CD4-positive, alpha-beta memory T cell (primary cell): ENCODE data around the gene TUBGCP2. TPM values are rescaled to one million over a fixed set of nuclear protein-coding genes. Genes with fewer than 3 reads are reported as not detected.
"Not testable (repeated sequence)": the region's sequence is repeated elsewhere in the genome, so short reads cannot be mapped to it uniquely, and the experiment has no call there.

Experiments used
- CTCF ChIA-PET: fragments of 350-600 bp; sonication (Branson Sonifier 250); formaldehyde crosslinking; loops from one replicate; lab custom pipeline; 2021; ENCODE audit warnings: inconsistent platforms; ENCODE audit not compliant: partially characterized antibody; lab: Charles Lee
- POLR2A ChIA-PET: fragments of 350-600 bp; sonication (Branson Sonifier 250); formaldehyde crosslinking; loops from one replicate; lab custom pipeline; 2021; ENCODE audit not compliant: partially characterized antibody; lab: Charles Lee
- DNase-seq, 5 donors: peaks; one replicate each; pipeline versions ENCODE4 v3.0.0 to v3.0.0-alpha.2; 2020 to 2022; ENCODE audit warnings: mixed read lengths in 1 of 5
- H3K27ac ChIP-seq: one replicate; pipeline ENCODE4 v1.7.0; 2013; ENCODE audit warnings: low read depth, low read length
- H3K27me3 ChIP-seq: 2 replicates; pipeline ENCODE4 v1.7.0; 2013; ENCODE audit warnings: mild to moderate bottlenecking, low read length, moderate library complexity; ENCODE audit not compliant: insufficient read depth
- H3K36me3 ChIP-seq: 2 replicates; pipeline ENCODE4 v1.7.0; 2013; ENCODE audit warnings: mild to moderate bottlenecking, low read length, moderate library complexity; ENCODE audit not compliant: insufficient read depth
- H3K4me1 ChIP-seq: 2 replicates; pipeline ENCODE4 v1.7.0; 2013; ENCODE audit warnings: mild to moderate bottlenecking, low read length, moderate library complexity; ENCODE audit not compliant: insufficient read depth
- H3K4me3 ChIP-seq, 2 donors: one replicate each; pipeline ENCODE4 v1.7.0; 2013; ENCODE audit warnings: low read length in 2 of 2, mild to moderate bottlenecking in 1 of 2
- H3K9me3 ChIP-seq, 2 donors: one replicate each; pipeline ENCODE4 v1.7.0; 2013; ENCODE audit warnings: low read length in 2 of 2, control low read depth in 1 of 2; ENCODE audit not compliant: control insufficient read depth in 1 of 2
- H3K27ac Mint-ChIP-seq, 7 donors: one replicate each; pipeline ENCODE4 v1.8.0; 2020 to 2021; ENCODE audit warnings: mixed read lengths in 7 of 7, mild to moderate bottlenecking in 6 of 7, inconsistent platforms in 3 of 7, moderate library complexity in 3 of 7
- H3K27me3 Mint-ChIP-seq, 2 donors: one replicate each; pipeline ENCODE4 v1.8.0; 2020 to 2021; ENCODE audit warnings: mixed read lengths in 2 of 2
- H3K36me3 Mint-ChIP-seq, 2 donors: one replicate each; pipeline ENCODE4 v1.8.0; 2020 to 2021; ENCODE audit warnings: mixed read lengths in 2 of 2, inconsistent platforms in 1 of 2, mild to moderate bottlenecking in 1 of 2
- H3K4me1 Mint-ChIP-seq, 4 donors: one replicate each; pipeline ENCODE4 v1.8.0; 2020 to 2021; ENCODE audit warnings: mixed read lengths in 4 of 4, mild to moderate bottlenecking in 1 of 4
- H3K4me3 Mint-ChIP-seq, 8 donors: one replicate each; pipeline ENCODE4 v1.8.0; 2020 to 2021; ENCODE audit warnings: mixed read lengths in 8 of 8, mild to moderate bottlenecking in 7 of 8, moderate library complexity in 6 of 8, inconsistent platforms in 3 of 8
- H3K9me3 Mint-ChIP-seq, 8 donors: one replicate each; pipeline ENCODE4 v1.8.0; 2020 to 2021; ENCODE audit warnings: mixed read lengths in 8 of 8, mild to moderate bottlenecking in 5 of 8, inconsistent platforms in 3 of 8, moderate library complexity in 1 of 8
- intact Hi-C: fragments of 100-400 bp; cut with micrococcal nuclease; formaldehyde crosslinking; loops from one replicate; pipeline ENCODE4 v1.15.1; 2023
- polyA plus RNA-seq, 2 donors: library from polyadenylated mRNA; unstranded; fragments of 300-500 nt; fragmentation: Illumina TruSeq; gene quantifications; one replicate each; pipeline ENCODE4 v1.2.3, GENCODE V29; 2021
- total RNA-seq, 2 experiments: library from RNA; stranded (reverse); gene quantifications; one replicate each; pipeline ENCODE4 v1.2.3, GENCODE V29; 2021

The TUBGCP2 gene
- total and polyA plus RNA-seq, 4 experiments from 2014 or later = 14.1 to 74.0 (median 53.7) TPM

GRCh38 chr10:133266056-133266795, 42.4 kb downstream of the TUBGCP2 start:
- Histone ChIP-seq H3K27ac (no peak overlapping the region), H3K36me3 (peaks cover 28% of the 10 kb centered on the region), H3K4me1 (peaks cover 42% of the 10 kb centered on the region), H3K9me3 (no peaks in the 10 kb centered on the region), H3K27me3 (no peaks in the 10 kb centered on the region), H3K4me3 (no peak overlapping the region)
- Mint-ChIP-seq H3K27me3 (no peaks in the 10 kb centered on the region), H3K4me3 (peak overlapping the region in 1 of 8 donors; percentile 16), H3K27ac (peak overlapping the region in 5 of 7 donors; percentile 46 to 79 (median 75)), H3K36me3 (peaks cover 0 to 24% of the 10 kb centered on the region in 2 donors), H3K9me3 (no peaks in the 10 kb centered on the region), H3K4me1 (peaks cover 17 to 45% (median 34%) of the 10 kb centered on the region in 4 donors)
- intact Hi-C loops = no loop called here
- POLR2A ChIA-PET = interaction anchor here (13.2 kb wide), 1 partner anchor 9 kb away, joined by 236 read pairs; the partner anchor contains the start of gene ADAM8
- DNase-seq = no peak
- CTCF ChIA-PET = interaction anchor here (1.8 to 1.9 kb wide), 2 partner anchors 41 to 123 kb away, joined by 5 to 9 read pairs; no protein-coding TSS in a partner anchor

DNA sequence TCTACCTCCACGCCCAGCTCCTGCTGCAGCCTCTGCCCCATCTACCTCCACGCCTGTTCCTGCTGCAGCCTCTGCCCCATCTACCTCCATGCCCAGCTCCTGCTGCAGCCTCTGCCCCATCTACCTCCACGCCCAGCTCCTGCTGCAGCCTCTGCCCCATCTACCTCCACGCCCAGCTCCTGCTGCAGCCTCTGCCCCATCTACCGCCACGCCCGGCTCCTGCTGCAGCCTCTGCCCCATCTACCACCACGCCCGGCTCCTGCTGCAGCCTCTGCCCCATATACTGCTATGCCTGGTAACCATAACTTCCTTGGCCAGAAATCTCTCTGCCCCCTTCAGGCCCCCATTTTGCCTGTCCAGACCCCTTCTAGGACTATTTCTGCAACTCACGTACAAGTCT, 43.6 kb downstream of the TUBGCP2 start:
- Histone ChIP-seq H3K4me1 (peaks cover 53% of the 10 kb centered on the region), H3K36me3 (peaks cover 17% of the 10 kb centered on the region)
- peak overlapping the region; percentile 4 to 86 (median 74) for H3K27ac Mint-ChIP-seq
- H3K27ac ChIP-seq, DNase-seq, H3K9me3 Mint-ChIP-seq, H3K27me3 Mint-ChIP-seq, H3K9me3 ChIP-seq, intact Hi-C loops, H3K27me3 ChIP-seq, H3K4me3 ChIP-seq: not testable (repeated sequence)
- H3K4me3 Mint-ChIP-seq = peak overlapping the region in 5 of 8 donors; percentile 39 to 77 (median 71)
- peaks cover 0 to 15% of the 10 kb centered on the region in 2 donors for H3K36me3 Mint-ChIP-seq
- ChIA-PET POLR2A (interaction anchor here (13.2 kb wide), 1 partner anchor 10 kb away, joined by 236 read pairs; the partner anchor contains the start of gene ADAM8), CTCF (interaction anchor here (1.3 to 1.8 kb wide), 3 partner anchors 10 to 122 kb away, joined by 5 to 11 read pairs (median 10); no protein-coding TSS in a partner anchor)
- H3K4me1 Mint-ChIP-seq = peaks cover 24 to 57% (median 45%) of the 10 kb centered on the region in 4 donors

DNA sequence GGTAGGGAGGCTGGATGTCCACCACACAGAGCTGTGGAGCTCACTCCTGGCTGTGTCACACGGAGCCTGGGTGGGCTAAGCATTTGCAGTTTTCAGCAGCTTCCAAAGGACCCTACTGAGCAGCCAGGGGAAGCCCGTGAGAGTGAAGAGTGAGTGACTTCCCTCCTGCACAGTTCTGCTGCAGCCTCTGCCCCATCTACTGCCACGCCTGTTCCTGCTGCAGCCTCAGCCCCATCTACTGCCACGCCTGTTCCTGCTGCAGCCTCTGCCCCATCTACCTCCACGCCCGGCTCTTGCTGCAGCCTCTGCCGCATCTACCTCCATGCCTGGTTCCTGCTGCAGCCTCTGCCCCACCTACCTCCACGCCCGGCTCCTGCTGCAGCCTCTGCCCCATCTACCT, 44.2 kb downstream of the TUBGCP2 start:
- H3K4me3 ChIP-seq = no peak overlapping the region
- Mint-ChIP-seq H3K36me3 (peaks cover 0 to 11% of the 10 kb centered on the region in 2 donors), H3K27me3 (no peaks in the 10 kb centered on the region), H3K4me1 (peaks cover 25 to 63% (median 49%) of the 10 kb centered on the region in 4 donors), H3K27ac (peak overlapping the region; percentile 37 to 93 (median 83)), H3K9me3 (no peaks in the 10 kb centered on the region), H3K4me3 (peak overlapping the region; percentile 37 to 83 (median 74))
- POLR2A ChIA-PET = interaction anchor here (1.1 to 13.2 kb wide), 2 partner anchors 11 to 43 kb away, joined by 4 to 236 read pairs; partner anchors contain the start of gene ADAM8
- no peaks in the 10 kb centered on the region for H3K27me3 ChIP-seq
- peaks cover 11% of the 10 kb centered on the region for H3K36me3 ChIP-seq
- DNase-seq = peak; percentile 53 to 71 (median 60)
- H3K27ac ChIP-seq = no peak overlapping the region
- CTCF ChIA-PET = interaction anchor here (1.1 to 2.0 kb wide), 5 partner anchors 11 to 54 kb away, joined by 3 to 11 read pairs (median 8); no protein-coding TSS in a partner anchor
- intact Hi-C loops = loop anchor here (1.0 to 5.0 kb wide), 3 partner anchors 11 to 128 kb away; partner anchors contain the start of gene MTG1
- H3K9me3 ChIP-seq = no peaks in the 10 kb centered on the region
- H3K4me1 ChIP-seq = peaks cover 58% of the 10 kb centered on the region

GRCh38 chr10:133263674-133264073, 45.0 kb downstream of the TUBGCP2 start:
- H3K4me3 Mint-ChIP-seq = peak overlapping the region in 4 of 8 donors; percentile 36 to 79 (median 56)
- Histone ChIP-seq H3K4me1 (peaks cover 66% of the 10 kb centered on the region), H3K9me3 (no peaks in the 10 kb centered on the region), H3K27ac (peak overlapping the region; percentile 83), H3K27me3 (no peaks in the 10 kb centered on the region), H3K4me3 (no peak overlapping the region), H3K36me3 (peaks cover 5% of the 10 kb centered on the region)
- intact Hi-C loops = loop anchor here (1.0 to 5.0 kb wide), 3 partner anchors 12 to 129 kb away; partner anchors contain the start of gene MTG1
- peaks cover 0 to 15% of the 10 kb centered on the region in 2 donors for H3K36me3 Mint-ChIP-seq
- peaks cover 0 to 4% of the 10 kb centered on the region in 2 donors for H3K27me3 Mint-ChIP-seq
- H3K4me1 Mint-ChIP-seq = peaks cover 29 to 70% (median 55%) of the 10 kb centered on the region in 4 donors
- H3K9me3 Mint-ChIP-seq = no peaks in the 10 kb centered on the region
- CTCF ChIA-PET = interaction anchor here (1.1 to 2.0 kb wide), 7 partner anchors 12 to 120 kb away, joined by 3 to 11 read pairs (median 8); no protein-coding TSS in a partner anchor
- H3K27ac Mint-ChIP-seq = peak overlapping the region in 5 of 7 donors; percentile 37 to 98 (median 91)
- DNase-seq = no peak
- POLR2A ChIA-PET = interaction anchor here (1.1 to 13.2 kb wide), 4 partner anchors 12 to 60 kb away, joined by 3 to 236 read pairs (median 6); partner anchors contain the start of gene ADAM8

GRCh38 chr10:133262696-133263095, 46.0 kb downstream of the TUBGCP2 start:
- Histone ChIP-seq H3K27me3 (no peaks in the 10 kb centered on the region), H3K4me3 (no peak overlapping the region), H3K4me1 (peaks cover 76% of the 10 kb centered on the region), H3K9me3 (no peaks in the 10 kb centered on the region), H3K36me3 (no peaks in the 10 kb centered on the region), H3K27ac (peak overlapping the region; percentile 83)
- CTCF ChIA-PET = interaction anchor here (1.3 to 2.0 kb wide), 6 partner anchors 12 to 119 kb away, joined by 3 to 9 read pairs (median 8); no protein-coding TSS in a partner anchor
- intact Hi-C loops = loop anchor here (5.0 kb wide), 1 partner anchor 130 kb away; the partner anchor contains the start of gene MTG1
- Mint-ChIP-seq H3K27me3 (peaks cover 0 to 4% of the 10 kb centered on the region in 2 donors), H3K27ac (peak overlapping the region; percentile 90 to 98 (median 92)), H3K4me3 (peak overlapping the region in 6 of 8 donors; percentile 70 to 79 (median 76)), H3K9me3 (no peaks in the 10 kb centered on the region), H3K4me1 (peaks cover 29 to 78% (median 61%) of the 10 kb centered on the region in 4 donors), H3K36me3 (peaks cover 0 to 15% of the 10 kb centered on the region in 2 donors)
- POLR2A ChIA-PET = interaction anchor here (0.8 to 13.2 kb wide), 7 partner anchors 13 to 128 kb away, joined by 3 to 236 read pairs (median 4); partner anchors contain the start of genes ADAM8 and ECHS1
- peak in 1 of 5 donors; percentile 45 for DNase-seq

DNA sequence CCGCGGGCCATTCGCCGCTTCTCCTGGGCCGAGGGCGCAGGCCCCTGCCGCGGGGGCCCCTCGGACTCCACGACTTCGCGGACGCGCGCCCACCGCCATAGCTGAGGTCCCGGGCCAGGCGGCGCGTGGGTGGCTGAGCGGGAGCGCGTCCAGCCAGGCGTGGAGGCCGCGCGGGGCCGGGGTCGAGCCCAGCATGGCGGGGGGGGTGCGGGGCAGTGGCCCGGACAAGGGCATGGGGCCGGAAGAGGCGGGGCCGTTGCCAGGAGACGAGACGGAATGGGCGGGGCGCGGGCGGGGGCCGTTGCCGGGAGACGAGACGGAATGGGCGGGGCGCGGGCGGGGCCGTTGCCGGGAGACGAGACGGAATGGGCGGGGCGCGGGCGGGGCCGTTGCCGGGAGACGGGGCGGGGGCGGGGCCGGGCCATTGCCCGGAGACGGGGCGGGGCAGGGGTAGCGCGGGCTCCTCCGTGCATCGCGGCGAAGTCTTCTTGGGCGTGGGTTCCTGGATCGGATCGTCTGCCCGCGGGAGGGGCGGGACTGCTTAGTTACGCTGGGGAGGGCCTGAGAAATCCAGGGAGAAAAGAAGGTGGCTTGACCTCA, 46.8 kb downstream of the TUBGCP2 start:
- peak; percentile 75 to 83 (median 78) for DNase-seq
- ChIA-PET CTCF (interaction anchor here (1.4 kb wide), 2 partner anchors 16 to 46 kb away, joined by 5 to 9 read pairs; no protein-coding TSS in a partner anchor), POLR2A (interaction anchor here (1.0 to 13.2 kb wide), 5 partner anchors 14 to 111 kb away, joined by 4 to 236 read pairs (median 6); partner anchors contain the start of genes ADAM8 and ECHS1)
- H3K4me3 ChIP-seq = peak overlapping the region in 1 of 2 donors; percentile 46
- peaks cover 0 to 4% of the 10 kb centered on the region in 2 donors for H3K27me3 Mint-ChIP-seq
- H3K4me3 Mint-ChIP-seq = peak overlapping the region; percentile 70 to 79 (median 76)
- intact Hi-C loops = loop anchor here (2.0 to 5.0 kb wide), 3 partner anchors 13 to 130 kb away; partner anchors contain the start of genes MTG1, TUBGCP2 and ZNF511
- H3K27ac ChIP-seq = peak overlapping the region; percentile 83
- peaks cover 85% of the 10 kb centered on the region for H3K4me1 ChIP-seq
- no peaks in the 10 kb centered on the region for H3K27me3 ChIP-seq
- H3K4me1 Mint-ChIP-seq = peaks cover 29 to 86% (median 66%) of the 10 kb centered on the region in 4 donors
- no peaks in the 10 kb centered on the region for H3K36me3 ChIP-seq
- H3K9me3 Mint-ChIP-seq = no peaks in the 10 kb centered on the region
- H3K36me3 Mint-ChIP-seq = peaks cover 0 to 15% of the 10 kb centered on the region in 2 donors
- peak overlapping the region; percentile 90 to 98 (median 92) for H3K27ac Mint-ChIP-seq
- no peaks in the 10 kb centered on the region for H3K9me3 ChIP-seq
